Testis (tissue), 3 donors: ENCODE results near the gene DNAI1. TPM values are rescaled to one million over a fixed set of nuclear protein-coding genes. Genes with fewer than 3 reads are reported as not detected.

Source experiments
- DNase-seq: peaks from one replicate; pipeline ENCODE4 v3.0.0-alpha.2; 2019
- H3K27ac ChIP-seq, 2 donors: fragments of 200-600 bp; sonication (generic); one replicate each; pipeline ENCODE4 v1.5.1; 2019
- H3K27me3 ChIP-seq: fragments of 200-600 bp; sonication (generic); one replicate; pipeline ENCODE4 v1.5.1; 2019
- H3K36me3 ChIP-seq: fragments of 200-600 bp; sonication (generic); one replicate; pipeline ENCODE4 v1.5.1; 2017; ENCODE audit warnings: low read depth; ENCODE audit errors: missing control alignments
- H3K4me1 ChIP-seq: fragments of 200-600 bp; sonication (generic); one replicate; pipeline ENCODE4 v1.5.1; 2019
- H3K4me3 ChIP-seq, 2 donors: fragments of 200-600 bp; sonication (generic); one replicate each; pipeline ENCODE4 v1.5.1; 2017 to 2019
- H3K9me3 ChIP-seq: fragments of 200-600 bp; sonication (generic); one replicate; pipeline ENCODE4 v1.5.1; 2017
- CTCF ChIP-seq, 3 experiments: fragments of 450-650 bp in 2 of 3; fragments of 200-600 bp in 1 of 3; sonication (generic) in 1 of 3; IDR thresholded peaks; one replicate each; pipeline ENCODE4 v1.5.1; 2016 to 2019; ENCODE audit warnings: antibody characterized with exemption in 3 of 3, mild to moderate bottlenecking in 2 of 3, moderate library complexity in 1 of 3
- POLR2A ChIP-seq: fragments of 450-650 bp; IDR thresholded peaks from one replicate; pipeline ENCODE4 v1.6.1; 2017; ENCODE audit warnings: antibody characterized with exemption, mild to moderate bottlenecking, moderate library complexity
- WGBS, 2 donors: methylation state at CpG; one replicate each; pipeline ENCODE4 v1.1.5; 2018; 5-methylcytosine and 5-hydroxymethylcytosine counted together
- intact Hi-C: fragments of 100-400 bp; cut with DNase I; formaldehyde crosslinking; loops from one replicate; pipeline ENCODE4 v1.15.1; 2023; ENCODE audit warnings: low total_unique reads
- polyA plus RNA-seq: library from polyadenylated mRNA; stranded (reverse); fragments of 350-450 nt; fragmentation: Illumina TruSeq; extraction: RNeasy Lipid Tissue Mini Kit (QIAGEN cat#74804); gene quantifications from one replicate; pipeline ENCODE4 v1.2.3, GENCODE V29; 2014; ENCODE audit warnings: low read depth, low replicate concordance; ENCODE audit not compliant: insufficient read depth
- total RNA-seq, 2 donors: library from RNA; depleted of rRNA; stranded (reverse); fragments of >200 nt; gene quantifications; one replicate each; pipeline ENCODE4 v1.2.3, GENCODE V29; 2016

The DNAI1 gene
- total and polyA plus RNA-seq, 3 donors from 2014 or later: 22.7 to 109 (median 36.7) TPM

DNA sequence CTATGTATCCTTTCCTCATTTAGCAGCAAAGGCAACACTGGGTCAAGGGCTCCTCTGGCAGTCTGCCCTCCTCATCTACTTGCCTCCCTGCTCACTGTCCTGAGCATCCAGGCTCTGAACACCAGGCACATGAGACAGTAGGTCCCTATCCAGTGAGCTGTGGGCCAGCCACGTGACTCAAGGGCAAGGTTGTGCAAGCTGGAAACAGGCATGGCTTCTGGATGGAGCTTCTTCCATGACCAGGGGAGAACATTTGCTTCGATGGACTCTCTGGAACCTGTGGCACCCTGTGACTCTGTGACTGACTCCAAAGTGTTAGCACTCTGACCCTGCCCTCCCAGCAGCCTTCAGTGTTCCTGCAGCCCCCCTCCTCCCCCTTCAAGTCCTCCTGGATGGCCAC lies 33.0 kb downstream of the DNAI1 start:
- TF ChIP-seq POLR2A (no peak), CTCF (IDR thresholded peaks at IDR 0.05) (no peak)
- intact Hi-C loops: no loop called here
- H3K27me3 ChIP-seq: no peaks in the 10 kb centered on the region
- WGBS, 2 donors: 55 to 69% methylated on average over 2 of the region's 2 CpGs
- no peak for DNase-seq
- H3K36me3 ChIP-seq: no peaks in the 10 kb centered on the region
- no peak overlapping the region for H3K4me3 ChIP-seq
- no peak overlapping the region for H3K27ac ChIP-seq
- H3K9me3 ChIP-seq: no peaks in the 10 kb centered on the region
- H3K4me1 ChIP-seq: no peaks in the 10 kb centered on the region

GRCh38 chr9:34492051-34492450 lies 33.4 kb downstream of the DNAI1 start:
- H3K9me3 ChIP-seq: no peaks in the 10 kb centered on the region
- DNase-seq: no peak
- H3K4me3 ChIP-seq: no peak overlapping the region
- H3K27ac ChIP-seq: no peak overlapping the region
- H3K36me3 ChIP-seq: no peaks in the 10 kb centered on the region
- TF ChIP-seq CTCF (IDR thresholded peaks at IDR 0.05): no peak
- no peak for TF ChIP-seq POLR2A
- H3K4me1 ChIP-seq: no peaks in the 10 kb centered on the region
- intact Hi-C loops: no loop called here
- WGBS, 2 donors: 42 to 47% methylated on average over 2 of the region's 2 CpGs
- H3K27me3 ChIP-seq: no peaks in the 10 kb centered on the region

- TF ChIP-seq POLR2A: no peak
- no peak for TF ChIP-seq CTCF (IDR thresholded peaks at IDR 0.05)
- Histone ChIP-seq H3K4me3 (no peak overlapping the region), H3K27ac (no peak overlapping the region), H3K36me3 (no peaks in the 10 kb centered on the region), H3K4me1 (no peaks in the 10 kb centered on the region), H3K9me3 (no peaks in the 10 kb centered on the region), H3K27me3 (no peaks in the 10 kb centered on the region)
- DNase-seq: peak; percentile 55
- intact Hi-C loops: no loop called here
- WGBS, 2 donors: 43 to 54% methylated on average over 7 to 8 of the region's 8 CpGs
Observed at GRCh38 chr9:34493972-34494535, 35.4 kb downstream of the DNAI1 start.

DNA sequence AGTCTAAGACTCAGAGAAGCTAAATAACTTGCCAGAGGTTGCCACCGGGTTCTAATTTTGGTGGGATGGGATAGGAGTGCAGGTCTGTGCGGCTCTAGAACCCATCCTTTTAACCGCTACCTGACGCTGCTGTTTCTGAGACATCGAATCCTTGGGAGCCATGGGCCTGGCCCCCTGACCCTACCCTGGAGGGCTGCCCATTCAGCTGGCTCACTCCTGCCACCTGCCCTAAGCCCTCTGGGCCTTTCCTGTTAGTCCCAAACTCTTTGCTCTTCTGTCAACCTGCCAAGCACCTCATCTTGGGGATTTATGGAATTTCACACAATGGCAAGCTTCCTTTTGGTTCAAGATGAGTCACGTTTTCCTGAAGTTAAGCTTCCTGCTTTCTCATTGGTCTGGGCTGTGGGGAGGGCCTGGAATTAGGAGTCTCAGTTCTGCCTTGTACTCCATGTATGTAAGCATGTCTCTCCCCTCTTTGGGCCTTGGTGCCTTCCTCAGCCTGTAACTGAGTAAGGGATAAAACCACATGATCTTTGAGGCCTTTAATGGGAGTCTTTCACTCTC lies 37.6 kb downstream of the DNAI1 start:
- intact Hi-C loops: no loop called here

More for the DNA sequence above, 37.6 kb downstream of the DNAI1 start:
- H3K27ac ChIP-seq: no peak overlapping the region
- no peaks in the 10 kb centered on the region for H3K9me3 ChIP-seq
- H3K27me3 ChIP-seq: no peaks in the 10 kb centered on the region
- 85 to 87% methylated on average over 6 of the region's 6 CpGs for WGBS, 2 donors
- TF ChIP-seq CTCF (IDR thresholded peaks at IDR 0.05) (no peak), POLR2A (no peak)
- DNase-seq: no peak
- no peaks in the 10 kb centered on the region for H3K36me3 ChIP-seq
- peaks cover 4% of the 10 kb centered on the region for H3K4me1 ChIP-seq
- no peak overlapping the region for H3K4me3 ChIP-seq
